Ovary (tissue), 3 donors: Measurements from ENCODE around the gene ARG2.

Experiments used
- CTCF ChIP-seq, 3 donors: fragments of 450-650 bp in 2 of 3; fragments of 200-600 bp in 1 of 3; IDR thresholded peaks; one replicate each; pipeline versions ENCODE4 v1.5.1 to v1.8.0; 2016 to 2022; ENCODE audit warnings: antibody characterized with exemption in 3 of 3, mild to moderate bottlenecking in 1 of 3
- EP300 ChIP-seq: sonication (generic); formaldehyde crosslinking; IDR thresholded peaks from one replicate; pipeline ENCODE4 v1.6.1; 2017; ENCODE audit warnings: antibody characterized with exemption
- POLR2A ChIP-seq: fragments of 450-650 bp; IDR thresholded peaks from one replicate; pipeline ENCODE4 v1.6.1; 2017; ENCODE audit warnings: antibody characterized with exemption, mild to moderate bottlenecking, moderate library complexity
- donor health status: DM: no; HTN: no; CAD: no.

- no peak for TF ChIP-seq CTCF (IDR thresholded peaks at IDR 0.05)
- TF ChIP-seq EP300 = no peak
- TF ChIP-seq POLR2A = no peak
Measured at GRCh38 chr14:67607646-67608045, 12.1 kb upstream of the ARG2 start.
